Osteocyte (in vitro differentiated cells): ENCODE results near the gene FUOM. TPM values are rescaled to one million over a fixed set of nuclear protein-coding genes. Genes with fewer than 3 reads are reported as not detected.

Experiments
- DNase-seq: peaks from one replicate; pipeline ENCODE4 v3.0.0; 2021; ENCODE audit warnings: mixed read lengths; ENCODE audit not compliant: unreplicated experiment; ENCODE audit errors: extremely low spot score
- H3K27ac Mint-ChIP-seq: one replicate; pipeline ENCODE4 v1.8.0; 2021; ENCODE audit warnings: mild to moderate bottlenecking, mixed read lengths; ENCODE audit not compliant: unreplicated experiment
- H3K27me3 Mint-ChIP-seq: one replicate; pipeline ENCODE4 v1.8.0; 2021; ENCODE audit warnings: mixed read lengths; ENCODE audit not compliant: unreplicated experiment
- H3K36me3 Mint-ChIP-seq: one replicate; pipeline ENCODE4 v1.8.0; 2021; ENCODE audit warnings: mixed read lengths; ENCODE audit not compliant: unreplicated experiment
- H3K4me1 Mint-ChIP-seq: one replicate; pipeline ENCODE4 v1.8.0; 2021; ENCODE audit warnings: mixed read lengths; ENCODE audit not compliant: unreplicated experiment
- H3K4me3 Mint-ChIP-seq: one replicate; pipeline ENCODE4 v1.8.0; 2021; ENCODE audit warnings: mild to moderate bottlenecking, moderate library complexity, mixed read lengths; ENCODE audit not compliant: unreplicated experiment
- H3K9me3 Mint-ChIP-seq: one replicate; pipeline ENCODE4 v1.8.0; 2021; ENCODE audit warnings: mixed read lengths; ENCODE audit not compliant: unreplicated experiment
- CTCF ChIP-seq: fragments of 200-600 bp; sonication (generic); IDR thresholded peaks from 2 replicates; pipeline ENCODE4 v1.5.0; 2021; ENCODE audit warnings: antibody characterized with exemption, mild to moderate bottlenecking, moderate library complexity
- total RNA-seq: library from RNA; stranded (reverse); gene quantifications from 2 replicates; pipeline ENCODE4 v1.2.1, GENCODE V29; 2021

FUOM gene
- total RNA-seq, 1 donor from 2014 or later = 24.0 TPM

GRCh38 chr10:133350283-133350949 lies 7.4 kb downstream of the FUOM start:
- no peak overlapping the region for H3K27ac Mint-ChIP-seq
- no peaks in the 10 kb centered on the region for H3K9me3 Mint-ChIP-seq
- no peak overlapping the region for H3K4me3 Mint-ChIP-seq
- H3K36me3 Mint-ChIP-seq = no peaks in the 10 kb centered on the region
- no peak for TF ChIP-seq CTCF
- no peak for DNase-seq
- H3K27me3 Mint-ChIP-seq = peaks cover 1% of the 10 kb centered on the region
- H3K4me1 Mint-ChIP-seq = no peaks in the 10 kb centered on the region

- TF ChIP-seq CTCF = no peak
- no peak for DNase-seq
- no peaks in the 10 kb centered on the region for H3K36me3 Mint-ChIP-seq
- H3K9me3 Mint-ChIP-seq = no peaks in the 10 kb centered on the region
- H3K4me1 Mint-ChIP-seq = no peaks in the 10 kb centered on the region
- H3K27me3 Mint-ChIP-seq = peaks cover 9% of the 10 kb centered on the region
- no peak overlapping the region for H3K4me3 Mint-ChIP-seq
- H3K27ac Mint-ChIP-seq = no peak overlapping the region
Measured at GRCh38 chr10:133349577-133350011, 8.2 kb downstream of the FUOM start.

- Mint-ChIP-seq H3K4me3 (no peak overlapping the region), H3K36me3 (no peaks in the 10 kb centered on the region), H3K27me3 (peaks cover 9% of the 10 kb centered on the region), H3K9me3 (no peaks in the 10 kb centered on the region), H3K27ac (no peak overlapping the region), H3K4me1 (no peaks in the 10 kb centered on the region)
- no peak for DNase-seq
- no peak for TF ChIP-seq CTCF
Measured at GRCh38 chr10:133349160-133349568, 8.7 kb downstream of the FUOM start.

GRCh38 chr10:133347710-133348517 lies 9.9 kb downstream of the FUOM start:
- Mint-ChIP-seq H3K27me3 (peaks cover 15% of the 10 kb centered on the region), H3K4me3 (no peak overlapping the region), H3K4me1 (no peaks in the 10 kb centered on the region), H3K36me3 (no peaks in the 10 kb centered on the region), H3K9me3 (no peaks in the 10 kb centered on the region), H3K27ac (no peak overlapping the region)
- no peak for TF ChIP-seq CTCF
- no peak for DNase-seq

GRCh38 chr10:133346413-133346812 lies 11.4 kb downstream of the FUOM start:
- H3K27me3 Mint-ChIP-seq = peaks cover 23% of the 10 kb centered on the region
- H3K4me1 Mint-ChIP-seq = no peaks in the 10 kb centered on the region
- H3K9me3 Mint-ChIP-seq = no peaks in the 10 kb centered on the region
- no peak for DNase-seq
- no peaks in the 10 kb centered on the region for H3K36me3 Mint-ChIP-seq
- H3K4me3 Mint-ChIP-seq = no peak overlapping the region
- H3K27ac Mint-ChIP-seq = no peak overlapping the region
- TF ChIP-seq CTCF = no peak
